DMS153 (cell line): Measurements from ENCODE around the gene LRP8.

Source experiments
- DNase-seq: peaks from one replicate; lab custom pipeline; 2025; lab: John Stamatoyannopoulos, UW

LRP8 gene

DNA sequence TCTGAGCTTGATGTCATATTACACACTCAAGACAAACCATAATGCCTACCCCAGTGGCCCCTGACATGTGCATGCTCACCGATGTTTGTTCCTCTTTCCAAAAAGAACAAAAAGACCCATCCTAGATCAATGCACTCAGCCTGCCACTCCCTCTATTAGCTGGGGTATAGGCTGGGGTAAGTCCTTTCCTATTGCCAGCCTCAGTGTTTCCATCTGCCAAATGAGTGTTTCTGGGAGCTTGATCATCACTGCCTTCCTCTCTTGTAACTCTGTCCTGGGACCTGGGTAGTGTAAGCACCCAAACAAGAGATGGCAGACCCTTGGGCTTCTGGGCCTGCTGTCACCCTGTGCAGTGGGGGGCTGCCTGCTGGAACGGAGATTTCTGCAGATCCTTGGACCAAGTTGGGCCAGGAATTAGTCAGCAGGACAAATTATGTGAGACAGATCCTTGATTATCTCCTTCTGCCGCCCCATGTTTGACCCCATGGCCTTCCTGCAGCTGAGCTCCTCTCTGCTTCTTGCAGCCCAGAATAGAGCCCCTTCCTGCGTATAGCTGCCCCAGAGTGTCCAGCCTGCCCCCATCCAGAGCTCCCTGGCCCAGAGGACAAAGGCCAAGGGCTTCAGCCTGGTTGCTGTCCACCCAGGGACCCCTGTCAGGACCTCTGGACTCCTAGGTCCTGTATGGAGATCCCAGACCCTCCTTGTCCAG is 31.5 kb upstream of the LRP8 start:
- no peak for DNase-seq

DNA sequence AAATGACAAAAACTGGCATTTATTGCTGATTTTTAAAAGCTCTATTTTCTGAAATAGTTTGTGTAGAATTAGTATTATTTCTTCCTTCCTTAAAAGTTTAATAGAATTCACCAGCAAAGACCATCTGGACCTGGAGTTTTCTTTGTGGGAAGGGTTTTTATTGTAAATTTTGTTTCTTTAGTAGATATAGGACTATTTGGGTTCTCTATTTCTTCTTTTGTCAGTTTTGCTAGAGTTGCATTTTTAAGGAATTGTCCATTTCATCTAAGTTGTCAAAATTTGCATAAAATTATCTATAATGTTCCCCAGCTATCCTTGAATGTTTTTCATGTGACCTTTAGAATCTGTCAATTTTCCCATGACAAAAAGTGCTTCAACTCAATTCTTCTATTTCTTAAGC is 28.8 kb upstream of the LRP8 start:
- no peak for DNase-seq

DNA sequence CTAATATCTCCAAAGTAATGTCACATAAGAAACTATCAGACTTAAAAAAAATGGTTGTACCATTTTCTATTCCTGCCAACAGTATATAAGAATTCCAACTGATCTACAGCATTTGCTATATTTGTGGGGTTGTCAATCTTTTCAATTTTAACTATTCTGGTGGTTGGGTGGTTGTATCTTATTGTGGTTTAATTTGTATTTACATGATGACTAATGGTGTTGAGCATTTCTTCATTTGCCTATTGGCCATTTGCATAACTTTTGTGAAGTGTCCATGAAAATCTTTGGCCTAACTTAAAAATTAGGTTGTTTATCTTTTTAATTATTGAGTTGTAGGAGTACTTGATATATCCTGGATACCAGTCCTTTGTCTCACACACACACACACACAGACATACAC is 26.2 kb upstream of the LRP8 start:
- DNase-seq, result no peak

DNA sequence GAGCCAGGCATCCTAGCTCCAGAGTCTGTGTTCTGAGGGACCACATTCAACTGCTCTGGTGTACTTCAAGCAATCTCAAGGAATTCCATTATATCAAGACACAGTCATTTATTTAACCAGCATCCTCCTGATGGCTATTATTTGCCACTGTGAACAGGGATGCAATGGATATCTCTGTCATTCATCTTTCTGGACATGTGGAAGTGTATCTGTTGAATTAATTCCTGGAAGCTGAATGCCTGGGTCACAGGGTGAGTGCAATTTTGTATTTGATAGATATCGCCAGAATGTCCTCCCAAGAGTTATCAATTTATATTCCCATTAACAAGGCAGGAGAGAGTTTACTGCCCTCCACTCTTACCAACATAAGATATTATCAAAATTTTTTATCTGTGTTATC is 24.7 kb upstream of the LRP8 start:
- DNase-seq, result no peak

DNA sequence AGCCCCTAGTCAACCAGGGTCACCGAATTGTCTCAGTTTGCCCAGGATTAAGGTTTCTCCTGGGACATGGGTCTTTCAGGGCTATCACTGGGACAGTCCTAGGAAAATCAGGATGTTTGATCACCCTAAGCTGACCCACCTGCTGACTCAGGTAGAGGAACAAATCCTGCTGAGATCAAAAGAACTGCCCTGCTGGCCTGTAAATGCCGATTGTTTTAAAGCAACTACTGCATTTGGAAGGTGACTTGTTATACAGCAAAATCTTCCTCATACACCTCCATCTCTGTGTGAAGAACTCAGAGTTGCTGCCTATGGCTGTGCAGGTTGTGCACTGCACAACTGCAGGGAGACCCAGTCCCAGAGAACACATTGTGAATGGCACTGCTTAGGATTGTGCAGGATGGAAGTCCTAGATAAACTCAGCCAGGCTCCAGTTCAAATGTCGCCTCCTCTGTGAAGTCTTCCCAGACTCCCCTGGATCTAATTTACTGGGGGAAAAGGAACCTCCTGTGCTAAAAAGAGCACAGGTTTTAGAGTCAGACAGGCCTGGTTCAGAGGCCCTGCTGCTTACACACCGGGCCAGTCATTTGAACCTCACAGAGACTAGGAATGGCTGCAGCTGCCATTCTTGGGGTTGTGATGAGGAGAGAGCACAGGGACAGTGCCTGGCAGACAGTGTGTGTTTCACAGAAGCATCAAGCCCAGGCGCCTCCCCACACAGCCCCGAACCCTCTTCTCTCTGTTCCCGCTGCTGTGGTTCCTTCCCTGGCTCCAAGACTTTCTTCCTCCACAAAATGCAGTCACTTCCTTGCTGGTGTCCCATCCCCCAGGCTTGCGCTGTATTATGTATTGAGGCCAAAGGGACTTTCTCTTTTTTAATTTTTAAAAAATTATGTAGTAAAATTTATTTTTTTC is 23.2 kb upstream of the LRP8 start:
- no peak for DNase-seq

DNA sequence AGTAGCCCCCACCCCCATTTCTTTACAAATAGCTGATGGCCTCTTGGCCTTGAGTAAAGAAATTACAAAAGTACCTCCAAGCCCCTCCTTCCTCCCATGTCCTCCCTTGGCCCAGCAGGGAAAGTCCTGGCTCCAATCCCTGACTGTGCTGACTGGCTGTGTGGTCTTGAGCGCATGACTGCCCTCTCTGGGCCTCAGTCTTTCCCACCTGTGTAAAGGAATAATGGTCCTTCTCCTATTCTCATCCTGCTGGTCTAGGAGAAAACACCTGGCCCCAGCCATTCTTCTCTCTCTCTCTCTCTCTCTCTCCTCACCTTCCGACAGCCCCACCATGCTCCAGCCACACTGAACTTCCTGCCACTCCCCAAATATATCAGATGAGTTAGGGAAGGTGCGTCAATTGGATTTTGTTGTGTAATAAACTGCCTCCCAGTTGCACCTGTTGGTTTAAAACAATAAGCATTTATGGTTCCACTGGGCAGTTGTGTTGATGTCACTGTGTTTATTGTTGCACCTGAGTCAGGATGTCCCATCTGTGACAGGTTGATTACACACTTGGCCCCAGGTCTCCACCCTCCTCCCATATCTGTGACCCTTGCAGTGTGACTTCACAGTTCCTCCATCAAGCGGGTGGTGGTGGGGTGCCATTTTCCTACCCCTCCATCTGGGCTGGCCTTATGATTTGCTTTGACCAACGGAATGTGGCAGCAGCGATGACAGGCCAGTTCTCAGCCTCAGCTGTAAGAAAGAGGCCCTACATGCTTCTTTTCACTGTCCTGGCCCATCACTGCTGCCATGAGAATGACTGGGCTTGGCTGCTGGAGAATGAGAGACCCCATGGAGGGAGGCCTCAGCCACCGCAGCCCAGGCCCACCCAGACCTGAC is 22.3 kb upstream of the LRP8 start:
- DNase-seq, result no peak

DNA sequence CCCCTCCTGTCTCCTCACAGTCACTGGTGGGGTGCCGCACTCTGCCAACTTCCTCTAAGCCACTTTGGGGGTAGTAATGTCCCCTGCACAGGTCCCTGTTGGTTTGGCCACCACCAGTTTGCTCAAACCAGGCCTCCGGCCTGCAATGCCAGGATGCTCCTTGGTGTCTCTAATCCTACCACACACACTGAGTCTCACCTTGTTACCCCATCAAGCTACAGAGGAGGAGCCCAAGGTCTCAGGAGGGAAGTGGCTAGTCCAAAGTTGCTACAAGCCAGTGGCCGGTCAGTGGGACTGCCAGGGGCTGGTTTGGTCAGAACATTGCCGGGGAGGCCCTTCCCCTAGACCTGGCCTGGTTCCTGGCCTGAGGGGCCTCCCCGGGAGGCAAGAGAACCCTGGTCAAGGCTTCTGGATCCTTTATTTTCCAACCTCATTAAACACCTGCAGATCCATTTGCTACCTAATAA is 21.5 kb upstream of the LRP8 start:
- DNase-seq, result no peak

DNA sequence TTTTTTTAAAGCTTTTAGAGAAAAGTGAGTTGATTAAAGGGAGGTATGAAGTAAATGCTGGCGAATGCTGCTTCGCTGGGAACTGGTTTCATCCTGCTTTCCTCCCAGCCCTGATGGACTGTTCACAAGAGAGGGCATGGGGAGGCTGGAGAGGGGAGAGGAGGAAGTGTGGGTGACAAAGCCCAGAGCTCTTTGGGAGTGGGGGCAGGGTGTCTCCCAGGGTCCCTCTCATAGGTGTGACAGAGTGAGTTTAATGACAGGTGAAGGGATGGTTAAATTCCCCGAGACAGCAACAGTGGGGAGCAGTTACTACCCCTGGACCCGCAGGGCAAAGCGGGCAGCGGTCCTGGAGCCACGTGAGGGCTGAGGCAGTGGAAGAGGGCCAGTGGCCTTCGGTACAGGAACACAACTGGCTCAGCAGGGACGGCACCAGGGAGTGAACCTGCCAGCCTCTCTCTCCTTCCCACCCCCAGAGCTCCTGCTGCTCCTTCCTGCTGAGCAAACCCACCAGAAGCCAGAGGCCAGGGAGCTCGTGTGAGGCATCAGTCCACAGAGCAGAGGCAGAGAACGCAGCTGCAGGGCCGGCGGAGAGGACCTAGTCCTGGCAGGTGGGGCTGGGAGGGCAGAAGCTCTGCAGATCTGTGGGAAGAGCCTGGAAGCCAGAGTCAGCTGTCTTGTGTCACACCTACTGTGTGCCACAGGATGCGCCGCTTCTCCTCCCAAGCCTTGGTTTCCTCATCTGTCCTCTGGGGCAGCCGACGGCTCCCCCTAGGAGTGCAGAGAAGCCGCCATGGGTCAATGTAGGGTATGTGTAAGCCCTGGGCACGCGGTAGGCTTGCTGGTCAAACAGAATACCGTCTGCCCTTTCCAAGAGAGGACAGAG is 20.9 kb upstream of the LRP8 start:
- no peak for DNase-seq

DNA sequence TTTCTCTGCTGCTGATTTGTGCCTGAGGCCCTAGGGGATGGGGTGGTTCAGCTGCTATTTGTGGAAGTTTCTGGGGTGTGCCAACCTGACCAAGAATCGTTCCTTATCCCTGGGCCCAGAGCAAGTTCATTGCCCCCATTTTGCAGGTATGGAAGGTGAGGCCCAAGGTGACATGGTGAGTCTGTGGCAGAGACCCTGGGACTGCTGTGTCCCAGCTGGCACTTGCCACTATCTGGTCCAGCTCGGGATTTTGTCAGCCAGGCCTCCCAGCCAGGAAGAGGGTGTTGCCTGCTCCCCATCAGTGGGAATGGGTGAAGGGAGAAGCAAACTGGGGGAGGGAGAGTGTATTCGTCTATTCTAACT is 18.9 kb upstream of the LRP8 start:
- DNase-seq, result no peak

DNA sequence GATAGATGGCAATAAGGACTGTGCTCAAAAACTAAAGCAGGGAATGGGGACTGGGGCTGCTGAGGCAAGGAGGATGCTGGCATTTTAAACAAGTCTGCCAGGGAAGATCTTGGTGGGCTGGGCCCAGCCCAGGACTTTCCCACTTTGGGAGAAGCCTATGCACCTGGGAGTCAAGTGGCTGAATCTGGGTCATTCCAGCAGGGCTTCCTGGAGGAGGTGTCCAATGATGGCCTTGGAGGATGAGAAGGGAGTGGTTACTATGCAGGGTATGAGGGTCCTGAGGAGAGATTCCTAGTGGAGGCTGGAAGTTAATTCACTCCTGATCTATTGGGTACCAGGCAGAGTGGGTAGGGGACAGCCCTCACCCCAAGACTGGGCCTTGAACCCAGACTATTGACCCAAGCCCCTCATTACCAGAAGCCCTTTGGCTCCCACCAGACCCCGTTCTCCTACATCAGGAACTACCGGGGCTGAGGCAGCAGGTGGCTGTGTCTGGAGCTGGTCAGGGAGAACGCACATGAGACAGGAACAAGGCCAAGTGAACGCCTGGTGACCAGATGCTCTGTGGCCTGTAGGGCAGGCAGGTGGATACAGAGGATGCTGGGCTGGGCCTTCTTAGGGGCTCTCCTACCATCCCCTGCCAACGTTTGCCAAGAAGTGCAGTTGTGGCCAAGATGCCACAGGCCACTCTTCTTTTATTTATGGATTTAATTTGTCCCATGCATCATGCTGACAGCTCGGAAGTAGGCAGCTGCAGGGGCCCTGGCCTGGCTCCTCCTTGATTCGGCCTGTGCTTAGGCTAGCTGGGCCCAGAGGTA is 18.3 kb upstream of the LRP8 start:
- DNase-seq, result no peak

DNA sequence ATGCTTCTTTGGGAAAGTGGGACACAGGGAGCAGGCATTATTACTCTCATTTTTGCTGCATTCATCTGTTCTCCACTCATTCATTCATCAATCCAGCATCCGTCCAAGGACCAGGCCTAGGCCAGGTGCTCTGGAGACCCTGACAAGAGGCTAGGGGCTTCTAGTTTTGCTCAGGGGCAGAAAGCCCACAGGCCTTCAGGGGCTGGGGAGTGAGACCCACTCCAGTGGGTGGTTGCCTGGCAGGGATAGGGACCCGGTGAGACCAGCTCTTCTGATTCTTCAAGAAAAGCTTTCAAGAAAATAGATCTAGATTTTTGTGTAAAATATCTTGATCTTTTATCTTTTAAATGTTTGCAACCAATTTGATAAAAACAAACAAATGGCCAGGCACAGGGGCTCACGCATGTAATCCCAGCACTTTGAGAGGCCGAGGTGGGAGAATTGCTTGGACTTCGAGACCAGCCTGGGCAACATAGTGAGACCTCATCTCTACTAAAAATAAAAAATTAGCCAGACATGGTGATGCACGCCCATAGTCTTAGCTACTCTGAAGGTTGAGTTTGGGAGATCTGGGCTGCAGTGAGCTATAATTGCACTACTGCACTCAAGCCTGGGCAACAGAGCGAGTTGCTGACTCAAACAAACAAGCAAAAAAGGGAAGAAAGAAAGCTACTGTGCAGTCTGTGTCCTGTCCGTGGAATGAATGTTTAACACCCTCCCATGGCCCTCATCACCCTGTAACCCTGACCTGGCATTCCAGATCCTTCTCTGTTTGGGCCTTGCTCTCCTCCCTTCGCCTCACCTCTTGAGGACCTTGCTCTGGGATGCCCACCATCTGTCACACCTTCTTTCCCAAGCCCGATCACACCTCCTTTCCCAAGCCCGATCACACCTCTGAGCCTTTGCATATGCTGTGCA is 17.3 kb upstream of the LRP8 start:
- DNase-seq, result no peak

DNA sequence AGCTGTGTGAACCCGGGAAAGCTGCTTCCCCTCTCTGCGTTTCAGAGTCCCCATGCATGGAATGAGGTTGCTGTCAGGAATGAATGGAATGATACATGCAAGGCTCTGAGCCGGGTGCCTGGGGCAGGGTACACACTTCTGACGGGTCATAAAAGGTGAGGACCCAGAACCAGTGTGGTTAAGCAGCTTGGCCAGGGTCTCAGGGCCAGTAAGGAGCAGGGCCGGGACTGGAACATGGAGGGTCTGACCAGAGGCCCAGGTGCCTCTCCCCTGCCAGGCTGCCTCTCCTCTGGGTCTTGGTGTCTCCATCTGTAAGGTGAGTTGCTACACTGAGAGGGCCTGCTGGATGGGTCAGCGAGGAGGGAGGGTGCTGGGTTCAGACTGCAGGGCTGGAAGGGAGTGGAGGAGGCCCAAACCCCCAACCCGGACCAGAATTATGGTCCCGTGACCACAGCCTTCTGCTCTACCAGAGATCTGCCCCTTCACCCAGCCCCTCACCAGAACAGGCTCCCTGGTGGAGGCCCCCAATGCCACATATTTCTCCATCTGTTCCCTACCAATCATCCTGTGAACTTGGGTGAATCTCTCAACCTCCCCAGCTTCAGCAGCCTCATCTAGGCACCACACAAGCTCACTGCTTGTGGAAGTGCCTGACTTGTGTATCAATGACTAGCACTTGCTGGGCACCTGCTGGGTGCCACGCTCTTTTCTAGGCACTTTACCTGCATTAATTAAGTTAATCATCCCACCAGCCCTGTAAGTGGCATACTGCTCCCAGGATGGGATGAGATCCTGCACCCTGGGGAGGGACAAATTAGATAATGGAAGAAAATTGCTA is 16.2 kb upstream of the LRP8 start:
- DNase-seq, result no peak

DNA sequence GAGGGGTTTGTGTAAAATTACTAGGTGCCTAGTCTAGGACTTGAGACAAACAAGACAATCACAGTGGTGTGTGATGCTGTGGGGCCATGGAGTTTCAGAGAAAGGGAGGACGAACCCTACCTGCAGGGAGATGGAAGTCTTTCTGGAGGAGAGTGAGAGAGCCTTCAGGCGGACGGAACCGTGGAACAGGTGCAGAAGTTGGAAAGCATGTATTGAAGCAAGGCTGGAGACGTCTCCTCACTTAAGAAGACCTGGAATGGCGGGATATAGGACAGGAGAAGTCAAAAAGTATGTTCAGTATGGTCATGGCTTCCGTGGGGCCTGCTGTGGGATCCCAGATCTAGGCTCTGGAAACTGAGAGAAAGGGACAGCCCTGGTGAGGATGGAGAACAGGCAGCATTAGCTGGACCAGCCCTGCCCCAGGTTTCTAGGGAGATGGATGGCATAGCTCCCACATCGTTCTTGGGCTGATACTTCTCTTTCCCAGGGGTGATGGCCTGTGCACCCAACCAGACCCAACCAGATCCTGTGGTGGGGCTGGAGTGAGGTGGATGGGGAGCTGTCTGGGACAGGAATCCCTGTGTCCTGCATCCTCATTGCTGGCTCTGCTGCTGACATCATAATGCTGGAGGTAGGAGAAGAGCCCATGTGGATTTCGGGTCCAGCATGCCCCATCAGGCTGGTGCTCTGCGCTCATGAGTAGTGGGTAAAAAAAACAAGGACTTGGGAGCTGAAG is 15.0 kb upstream of the LRP8 start:
- DNase-seq, result no peak

DNA sequence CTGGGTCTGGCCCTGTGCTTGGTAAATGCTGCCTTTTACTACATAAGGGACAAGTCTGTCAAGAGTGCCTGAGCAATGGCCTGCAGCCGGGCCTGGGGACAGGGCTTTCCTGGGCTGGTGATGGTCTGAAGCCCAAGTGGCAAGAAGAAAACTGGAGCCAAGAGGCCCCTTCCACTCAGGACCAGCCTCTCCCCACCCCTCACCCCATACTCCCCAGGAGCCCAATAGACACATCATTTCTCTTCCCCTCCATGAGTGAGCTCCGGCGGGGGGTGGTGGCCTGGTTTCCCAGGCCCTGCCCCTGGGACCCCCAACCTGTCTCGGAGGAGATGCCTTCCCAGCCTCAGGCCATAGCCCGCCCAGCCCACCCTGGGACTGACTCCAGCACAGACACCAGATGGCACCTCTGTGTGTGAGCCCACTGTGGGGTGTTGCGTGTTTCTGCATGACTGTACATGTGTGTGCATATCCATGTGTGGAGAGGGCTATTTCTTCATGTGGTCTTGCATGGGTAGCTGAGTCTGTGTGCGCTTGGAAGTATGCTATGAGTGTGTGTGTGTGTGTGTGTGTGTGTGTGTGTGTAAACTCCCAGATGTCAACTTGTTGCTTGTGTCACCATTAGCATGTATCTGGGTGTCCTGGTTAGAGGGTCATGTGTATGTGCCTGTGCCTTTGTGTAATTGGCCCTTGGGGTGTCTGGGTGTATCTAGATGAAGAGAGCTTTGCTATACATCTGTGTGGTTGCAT is 14.3 kb upstream of the LRP8 start:
- DNase-seq, result no peak

DNA sequence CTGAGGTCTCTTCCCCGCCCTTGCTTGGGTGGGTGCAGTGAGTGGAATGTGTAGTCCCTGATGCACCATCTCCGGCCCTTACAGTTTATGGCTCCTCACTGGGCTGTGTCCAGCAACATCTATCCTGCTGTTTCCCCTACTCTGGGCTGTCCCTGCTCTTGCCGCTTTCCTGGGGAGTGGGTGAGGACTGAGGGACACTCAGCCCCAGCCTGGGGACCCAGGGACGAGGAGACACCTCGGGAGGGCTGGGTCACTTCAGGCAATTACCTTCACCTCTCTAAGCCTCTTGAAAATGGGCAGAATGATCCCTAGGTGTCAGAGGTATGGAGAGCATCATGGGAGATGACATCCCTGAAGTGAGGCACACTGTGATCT is 13.6 kb upstream of the LRP8 start:
- DNase-seq, result no peak

DNA sequence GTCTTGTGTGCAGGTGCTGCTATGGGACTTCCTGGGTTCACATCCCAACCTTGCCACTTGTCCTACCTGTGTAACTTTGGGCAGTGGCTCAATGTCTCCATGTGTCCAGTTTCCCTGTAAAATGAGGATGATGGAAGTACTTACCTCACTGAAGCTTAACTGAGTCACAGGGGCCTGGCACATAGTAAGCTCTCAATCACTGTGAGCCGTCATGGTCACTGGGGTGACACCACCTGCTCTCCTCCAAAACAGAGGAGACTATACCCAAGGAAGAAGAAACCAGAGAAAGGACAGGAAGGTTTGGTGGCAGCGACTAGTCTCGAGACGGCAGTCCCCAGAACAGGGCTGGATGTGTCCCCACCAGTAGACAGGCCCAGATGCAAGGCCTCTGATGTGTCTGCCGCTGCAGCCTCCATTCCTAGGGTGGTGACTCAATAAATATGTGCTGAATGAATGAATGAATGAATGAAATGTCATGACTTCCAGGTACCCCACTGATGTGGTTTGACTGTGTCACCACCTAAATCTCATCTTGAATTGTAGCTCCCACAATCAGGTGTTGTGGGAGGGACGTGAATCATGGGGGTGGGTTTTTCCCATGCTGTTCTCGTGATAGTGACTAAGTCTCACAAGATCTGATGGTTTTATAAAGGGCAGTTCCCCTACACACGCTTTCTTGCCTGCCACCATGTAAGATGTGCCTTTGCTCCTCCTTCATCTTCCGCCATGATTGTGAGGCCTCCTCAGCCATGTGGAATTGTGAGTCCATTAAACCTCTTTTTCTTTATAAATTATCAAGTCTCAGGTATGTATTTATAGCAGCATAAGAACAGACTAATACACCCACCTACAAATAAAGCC is 13.0 kb upstream of the LRP8 start:
- no peak for DNase-seq
